NCI-H524 treated with DMSO at 0.1 percent for 48 hours (cell line): ENCODE measurements around the gene DNAJC17.

Experiments used
- DNase-seq: peaks from one replicate; lab custom pipeline; 2025; lab: John Stamatoyannopoulos, UW

The DNAJC17 gene

DNA sequence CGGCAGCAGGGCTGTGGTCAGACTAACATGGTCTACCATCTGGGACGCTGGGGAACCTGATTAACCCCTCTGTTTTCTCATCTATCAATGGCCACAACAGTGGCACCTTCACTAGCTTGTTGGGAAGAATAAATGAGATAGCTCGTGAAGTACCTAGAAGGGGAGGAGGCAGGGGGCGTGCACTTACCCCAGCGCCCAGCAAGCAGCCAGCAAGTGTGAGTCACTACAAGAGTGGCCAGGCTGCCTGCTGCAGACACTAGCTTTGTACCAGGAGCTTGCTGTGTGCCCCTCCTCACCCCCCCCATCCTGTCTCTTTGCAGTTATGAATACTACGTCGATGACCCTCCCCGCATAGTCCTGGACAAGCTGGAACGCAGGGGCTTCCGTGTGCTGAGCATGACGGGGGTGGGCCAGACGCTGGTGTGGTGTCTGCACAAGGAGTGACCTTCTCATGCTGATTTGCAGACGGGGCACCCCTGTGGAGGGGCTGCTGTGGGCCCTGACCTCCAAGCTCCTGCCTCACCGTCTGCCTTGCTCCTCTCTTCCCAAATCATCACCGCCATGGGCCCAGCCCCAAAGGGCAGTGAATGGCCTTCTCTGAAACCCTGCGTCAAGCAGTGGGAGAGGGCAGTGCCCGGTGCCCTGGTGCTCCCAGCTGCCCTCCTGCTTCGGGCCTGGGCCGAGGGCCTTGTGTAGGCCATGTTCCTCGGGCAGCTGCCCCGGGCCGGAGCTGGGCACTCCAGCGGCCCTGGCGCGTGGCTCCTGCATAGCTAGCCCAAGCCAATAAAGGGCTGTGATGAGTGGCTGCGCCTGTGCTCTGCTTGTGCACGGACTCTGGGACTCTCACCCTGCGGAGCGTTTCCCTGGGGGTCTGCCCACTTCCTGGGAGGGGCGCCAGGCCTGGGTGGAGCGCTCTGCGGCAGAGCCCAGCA is 40.1 kb downstream of the DNAJC17 start:
- DNase-seq, result no peak

GRCh38 chr15:40766194-40766815 is 41.0 kb downstream of the DNAJC17 start:
- no peak for DNase-seq

DNA sequence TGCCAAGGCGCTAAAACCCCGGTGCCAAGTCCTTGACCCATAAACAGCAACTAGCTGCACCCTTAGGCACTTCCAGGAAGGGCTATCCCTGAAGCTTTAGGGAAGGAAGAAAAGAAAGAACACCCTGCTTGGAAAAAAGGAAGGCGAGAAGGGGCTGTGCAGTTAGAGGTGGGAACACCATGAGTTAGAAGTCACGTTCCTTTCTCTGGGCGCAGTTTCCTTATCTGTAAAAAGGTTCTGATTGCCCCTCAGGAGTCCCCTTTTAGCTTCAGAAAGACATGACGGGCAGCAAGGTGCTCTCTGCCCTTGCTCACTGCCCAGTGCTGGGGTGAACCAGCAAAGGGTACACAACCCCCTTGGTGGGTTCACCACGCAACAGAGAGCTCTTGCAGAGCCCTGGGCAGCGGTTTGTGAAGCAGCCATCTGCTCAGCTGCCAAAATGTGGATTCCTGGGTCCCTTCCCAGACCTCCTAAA is 42.6 kb downstream of the DNAJC17 start:
- DNase-seq, result no peak

- no peak for DNase-seq
Observed at GRCh38 chr15:40763801-40764628, 43.3 kb downstream of the DNAJC17 start, which contains the start of gene GCHFR. Gene GCHFR, plus strand, starts transcription at chr15:40764068. Its CDS starts 113 bp downstream, at chr15:40764181.

GRCh38 chr15:40762919-40763800 is 44.1 kb downstream of the DNAJC17 start:
- DNase-seq, result peak; percentile 61

DNA sequence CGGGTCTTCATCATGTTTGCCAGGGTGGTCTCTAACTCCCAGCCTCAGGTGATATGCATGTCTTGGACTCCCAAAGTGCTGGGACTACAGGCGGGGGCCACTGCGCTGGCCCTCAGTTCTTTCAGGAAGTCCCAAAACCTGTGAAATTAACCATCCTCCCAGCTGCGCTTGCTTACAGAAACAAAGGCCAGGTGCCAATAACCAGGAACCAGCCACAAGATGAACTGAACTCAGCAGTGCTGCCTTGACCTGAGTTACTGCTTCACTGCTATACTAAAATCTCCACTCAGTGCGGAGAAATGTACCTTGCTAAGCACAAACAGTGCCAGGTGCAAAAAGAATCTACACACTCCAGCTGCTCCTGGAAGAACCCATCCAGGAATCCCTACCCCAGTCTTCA is 47.3 kb downstream of the DNAJC17 start:
- no peak for DNase-seq

GRCh38 chr15:40756938-40757337 is 50.3 kb downstream of the DNAJC17 start:
- DNase-seq, result no peak

DNA sequence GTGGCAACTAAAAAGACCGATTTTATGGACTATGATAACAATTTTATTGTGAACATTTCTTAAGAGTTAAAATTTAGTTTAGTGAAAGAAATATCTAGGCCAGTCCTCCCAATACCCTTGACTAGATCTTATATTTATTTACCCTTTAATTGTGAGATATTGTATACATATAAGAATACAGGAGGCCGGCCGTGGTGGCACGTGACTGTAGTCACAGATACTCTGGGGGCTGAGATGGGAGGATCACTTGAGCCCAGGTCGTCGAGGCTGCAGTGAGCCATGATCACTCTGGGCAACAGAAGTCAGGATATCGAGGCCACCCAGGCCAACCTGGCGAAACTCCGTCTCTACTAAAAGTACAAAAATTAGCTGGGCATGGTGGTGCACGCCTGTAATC is 51.5 kb downstream of the DNAJC17 start:
- no peak for DNase-seq

- peak; percentile 68 for DNase-seq
Observed at GRCh38 chr15:40754883-40755811, 52.1 kb downstream of the DNAJC17 start, which contains the start of gene RMDN3. Gene RMDN3, minus strand, starts transcription at chr15:40755254. Its CDS starts 471 bp downstream, at chr15:40754783.

GRCh38 chr15:40754574-40754882 is 52.7 kb downstream of the DNAJC17 start:
- no peak for DNase-seq

DNA sequence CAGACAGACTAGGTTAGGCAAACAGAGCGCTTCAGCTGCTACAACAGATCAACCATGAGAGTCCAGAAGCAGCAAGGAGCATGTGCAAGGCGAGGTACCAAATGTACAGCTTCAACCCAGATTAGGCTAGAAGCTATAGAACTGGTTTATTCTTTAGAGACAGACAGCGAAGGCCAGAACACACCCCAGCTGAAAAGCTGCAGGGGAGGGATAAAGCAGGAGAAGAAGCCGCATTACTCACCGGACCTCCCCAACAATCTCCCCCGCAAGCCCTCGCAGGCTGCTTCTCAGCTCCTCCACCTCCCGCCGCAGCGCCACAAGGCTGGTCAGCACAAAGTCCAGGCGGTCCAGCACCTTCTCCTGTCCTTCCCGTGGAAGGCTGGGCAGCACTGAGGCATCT is 55.5 kb downstream of the DNAJC17 start:
- no peak for DNase-seq

DNA sequence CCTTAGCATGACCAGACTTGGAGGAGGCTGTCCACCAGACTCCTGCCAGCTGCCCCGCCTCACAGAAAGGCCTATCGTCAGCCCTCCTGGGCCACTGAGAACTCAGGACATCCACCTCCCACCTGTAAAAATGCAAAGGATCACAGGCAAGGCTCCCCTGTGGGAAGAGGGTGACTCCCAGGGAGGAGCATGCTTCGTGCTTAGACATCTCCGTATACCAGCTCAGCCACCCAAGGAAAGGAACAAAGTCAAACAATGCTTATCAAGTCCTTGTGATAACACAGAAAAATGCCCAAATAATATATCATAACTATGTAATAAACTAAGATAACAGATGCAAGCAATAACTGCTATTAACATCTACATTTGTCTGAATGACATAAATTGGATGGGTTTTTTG is 56.4 kb downstream of the DNAJC17 start:
- no peak for DNase-seq

- DNase-seq, result no peak
Observed at GRCh38 chr15:40749151-40749630, 58.1 kb downstream of the DNAJC17 start.

- no peak for DNase-seq
Observed at GRCh38 chr15:40747685-40748631, 59.3 kb downstream of the DNAJC17 start.

GRCh38 chr15:40746916-40747418 is 60.3 kb downstream of the DNAJC17 start:
- DNase-seq, result no peak

- DNase-seq, result no peak
Observed at GRCh38 chr15:40744815-40745152, 62.5 kb downstream of the DNAJC17 start.

GRCh38 chr15:40743921-40744814 is 63.1 kb downstream of the DNAJC17 start:
- DNase-seq, result no peak

DNA sequence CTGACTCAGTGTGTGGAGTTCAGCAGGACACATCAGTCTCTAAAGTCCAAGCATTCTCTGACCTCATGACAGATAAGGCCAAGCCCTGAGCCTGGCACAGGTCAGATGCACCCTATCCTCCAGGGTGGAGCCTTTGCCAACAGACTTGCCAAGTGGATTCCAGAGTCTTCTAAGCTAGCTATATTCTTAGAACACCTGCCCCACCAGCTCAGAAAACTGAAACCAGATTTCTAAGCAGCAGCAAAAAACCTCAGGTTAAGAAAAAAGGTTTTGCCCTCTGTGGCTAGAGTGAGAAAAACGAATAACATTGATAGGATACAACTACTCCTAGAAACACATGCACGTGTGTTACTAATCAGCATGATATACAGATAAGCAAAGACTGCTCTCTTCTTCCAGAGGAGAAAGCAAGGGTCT is 63.8 kb downstream of the DNAJC17 start:
- DNase-seq, result no peak
